Panc1 (cell line): ENCODE measurements around the gene SH3BGRL2. TPM values are rescaled to one million over a fixed set of nuclear protein-coding genes. Genes with fewer than 3 reads are reported as not detected.

Experiments used
- ATAC-seq: fragments of 200-7000 bp; cut with Tn5 transposase; 2 replicates; pipeline ENCODE4 v1.9.1; 2020; ENCODE audit warnings: mild to moderate bottlenecking, moderate library complexity
- BruUV-seq: library from RNA; stranded (reverse); fragments of 400-500 nt; replicated peaks from 2 replicates; lab custom pipeline; 2021; lab: Mats Ljungman, UMichigan
- CTCF ChIA-PET: fragments of 300-600 bp; sonication (Branson Sonifier 250); formaldehyde crosslinking; loops from one replicate; lab custom pipeline; 2022; ENCODE audit warnings: antibody characterized with exemption; lab: Charles Lee
- POLR2A ChIA-PET: fragments of 300-600 bp; sonication (Branson Sonifier 250); formaldehyde crosslinking; loops from one replicate; lab custom pipeline; 2022; ENCODE audit warnings: antibody characterized with exemption; lab: Charles Lee
- DNase-seq: peaks from one replicate; pipeline ENCODE4 v3.0.0-alpha.2; 2010; ENCODE audit warnings: low read depth, low spot score
- H3K27ac ChIP-seq: 2 replicates; pipeline ENCODE4 v1.5.1; 2011; ENCODE audit warnings: mild to moderate bottlenecking, low read length, inconsistent platforms
- H3K27me3 ChIP-seq: fragments of 200-500 bp; sonication (Bioruptor generic); 2 replicates; pipeline ENCODE4 v1.6.0; 2014; ENCODE audit warnings: low read length, inconsistent platforms; ENCODE audit not compliant: control insufficient read depth, insufficient read depth
- H3K36me3 ChIP-seq: fragments of 200-500 bp; sonication (Bioruptor generic); 2 replicates; pipeline ENCODE4 v1.5.1; 2014; ENCODE audit warnings: inconsistent platforms, mild to moderate bottlenecking, low read length, moderate library complexity; ENCODE audit not compliant: control insufficient read depth, insufficient read depth
- H3K4me1 ChIP-seq: 2 replicates; pipeline ENCODE4 v1.5.1; 2011; ENCODE audit warnings: inconsistent platforms, mild to moderate bottlenecking, low read length, moderate library complexity; ENCODE audit not compliant: control insufficient read depth, insufficient read depth
- H3K4me3 ChIP-seq, 2 experiments: 2 replicates each; pipeline ENCODE4 v1.5.1; 2011 to 2012; ENCODE audit warnings: low read depth in 2 of 2, low read length in 2 of 2, mild to moderate bottlenecking in 2 of 2, inconsistent platforms in 1 of 2, moderate library complexity in 1 of 2
- H3K9me3 ChIP-seq: fragments of 200-500 bp; sonication (Bioruptor generic); 2 replicates; pipeline ENCODE4 v1.5.1; 2014; ENCODE audit warnings: low read depth, mild to moderate bottlenecking, inconsistent platforms, low read length, moderate library complexity; ENCODE audit not compliant: control insufficient read depth, insufficient read depth
- POLR2AphosphoS5 ChIP-seq: IDR thresholded peaks from 2 replicates; pipeline ENCODE4 v1.6.1; 2012; ENCODE audit warnings: mild to moderate bottlenecking, low read depth, low read length, moderate library complexity
- SIN3A ChIP-seq: IDR thresholded peaks from 2 replicates; pipeline ENCODE4 v1.6.1; 2012; ENCODE audit warnings: low read depth, mild to moderate bottlenecking, low read length, moderate library complexity, borderline replicate concordance; ENCODE audit not compliant: insufficient read depth
- TCF7L2 ChIP-seq: IDR thresholded peaks from 2 replicates; pipeline ENCODE4 v1.6.1; 2011; ENCODE audit warnings: mild to moderate bottlenecking, low read depth, low read length, inconsistent platforms
- in situ Hi-C: cut with HindIII; loops from 2 replicates; pipeline ENCODE4 v1.10.0; 2016; ENCODE audit warnings: low sequenced_read_pairs, low pct_unique_long_range_greater_than_20kb
- intact Hi-C: fragments of 100-400 bp; cut with micrococcal nuclease; formaldehyde crosslinking; loops from one replicate; pipeline ENCODE4 v1.10.0; 2022; ENCODE audit not compliant: unreplicated experiment
- total RNA-seq: library from RNA; stranded (reverse); gene quantifications from one replicate; pipeline ENCODE4 v1.2.1, GENCODE V29; 2021; ENCODE audit not compliant: unreplicated experiment
- TF ChIP-seq, protein P1 (sequence below): fragments of 450-650 bp; IDR thresholded peaks from 2 replicates; pipeline ENCODE4 v1.5.1; 2017; ENCODE audit warnings: mild to moderate bottlenecking
- TF ChIP-seq, protein P2 (sequence below), 2 experiments: IDR thresholded peaks; 2 replicates each; pipeline ENCODE4 v1.6.1; 2011 to 2012; ENCODE audit warnings: low read depth in 2 of 2, control low read depth in 1 of 2, low read length in 1 of 2, mild to moderate bottlenecking in 1 of 2, moderate library complexity in 1 of 2; ENCODE audit not compliant: insufficient read depth in 1 of 2

The SH3BGRL2 gene
- total RNA-seq, 1 experiment from 2014 or later: 8.5 TPM

DNA sequence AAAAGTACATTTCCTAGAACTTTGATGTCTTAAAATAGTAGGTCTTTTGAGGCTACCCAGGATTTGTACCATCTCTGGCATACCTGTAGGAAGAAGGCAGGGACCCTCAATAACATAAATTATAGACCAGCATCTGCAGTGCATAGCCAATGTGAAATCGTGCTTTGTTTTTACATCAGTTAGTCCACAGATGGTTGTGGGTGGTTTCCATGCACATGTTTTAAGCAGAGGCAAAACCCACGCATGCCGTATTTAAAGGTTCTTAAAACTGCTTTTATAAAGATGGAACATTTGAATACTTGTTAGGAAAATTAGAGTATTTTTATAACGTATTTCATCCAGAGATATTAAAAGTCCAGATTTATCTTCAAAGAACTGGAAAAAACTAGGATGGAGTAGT, 66.3 kb downstream of the SH3BGRL2 start:
- intact Hi-C loops (no loop called here), in situ Hi-C loops (no loop called here)
- no peaks in the 10 kb centered on the region for H3K27me3 ChIP-seq
- H3K27ac ChIP-seq: no peak overlapping the region
- ChIA-PET POLR2A (no interaction called here), CTCF (no interaction called here)
- H3K4me3 ChIP-seq: no peak overlapping the region
- no TSS peak for BruUV-seq
- TF ChIP-seq, protein P1, sequence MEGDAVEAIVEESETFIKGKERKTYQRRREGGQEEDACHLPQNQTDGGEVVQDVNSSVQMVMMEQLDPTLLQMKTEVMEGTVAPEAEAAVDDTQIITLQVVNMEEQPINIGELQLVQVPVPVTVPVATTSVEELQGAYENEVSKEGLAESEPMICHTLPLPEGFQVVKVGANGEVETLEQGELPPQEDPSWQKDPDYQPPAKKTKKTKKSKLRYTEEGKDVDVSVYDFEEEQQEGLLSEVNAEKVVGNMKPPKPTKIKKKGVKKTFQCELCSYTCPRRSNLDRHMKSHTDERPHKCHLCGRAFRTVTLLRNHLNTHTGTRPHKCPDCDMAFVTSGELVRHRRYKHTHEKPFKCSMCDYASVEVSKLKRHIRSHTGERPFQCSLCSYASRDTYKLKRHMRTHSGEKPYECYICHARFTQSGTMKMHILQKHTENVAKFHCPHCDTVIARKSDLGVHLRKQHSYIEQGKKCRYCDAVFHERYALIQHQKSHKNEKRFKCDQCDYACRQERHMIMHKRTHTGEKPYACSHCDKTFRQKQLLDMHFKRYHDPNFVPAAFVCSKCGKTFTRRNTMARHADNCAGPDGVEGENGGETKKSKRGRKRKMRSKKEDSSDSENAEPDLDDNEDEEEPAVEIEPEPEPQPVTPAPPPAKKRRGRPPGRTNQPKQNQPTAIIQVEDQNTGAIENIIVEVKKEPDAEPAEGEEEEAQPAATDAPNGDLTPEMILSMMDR: no peak
- TF ChIP-seq SIN3A (no peak), TCF7L2 (no peak), POLR2AphosphoS5 (no peak)
- TF ChIP-seq, protein P2, sequence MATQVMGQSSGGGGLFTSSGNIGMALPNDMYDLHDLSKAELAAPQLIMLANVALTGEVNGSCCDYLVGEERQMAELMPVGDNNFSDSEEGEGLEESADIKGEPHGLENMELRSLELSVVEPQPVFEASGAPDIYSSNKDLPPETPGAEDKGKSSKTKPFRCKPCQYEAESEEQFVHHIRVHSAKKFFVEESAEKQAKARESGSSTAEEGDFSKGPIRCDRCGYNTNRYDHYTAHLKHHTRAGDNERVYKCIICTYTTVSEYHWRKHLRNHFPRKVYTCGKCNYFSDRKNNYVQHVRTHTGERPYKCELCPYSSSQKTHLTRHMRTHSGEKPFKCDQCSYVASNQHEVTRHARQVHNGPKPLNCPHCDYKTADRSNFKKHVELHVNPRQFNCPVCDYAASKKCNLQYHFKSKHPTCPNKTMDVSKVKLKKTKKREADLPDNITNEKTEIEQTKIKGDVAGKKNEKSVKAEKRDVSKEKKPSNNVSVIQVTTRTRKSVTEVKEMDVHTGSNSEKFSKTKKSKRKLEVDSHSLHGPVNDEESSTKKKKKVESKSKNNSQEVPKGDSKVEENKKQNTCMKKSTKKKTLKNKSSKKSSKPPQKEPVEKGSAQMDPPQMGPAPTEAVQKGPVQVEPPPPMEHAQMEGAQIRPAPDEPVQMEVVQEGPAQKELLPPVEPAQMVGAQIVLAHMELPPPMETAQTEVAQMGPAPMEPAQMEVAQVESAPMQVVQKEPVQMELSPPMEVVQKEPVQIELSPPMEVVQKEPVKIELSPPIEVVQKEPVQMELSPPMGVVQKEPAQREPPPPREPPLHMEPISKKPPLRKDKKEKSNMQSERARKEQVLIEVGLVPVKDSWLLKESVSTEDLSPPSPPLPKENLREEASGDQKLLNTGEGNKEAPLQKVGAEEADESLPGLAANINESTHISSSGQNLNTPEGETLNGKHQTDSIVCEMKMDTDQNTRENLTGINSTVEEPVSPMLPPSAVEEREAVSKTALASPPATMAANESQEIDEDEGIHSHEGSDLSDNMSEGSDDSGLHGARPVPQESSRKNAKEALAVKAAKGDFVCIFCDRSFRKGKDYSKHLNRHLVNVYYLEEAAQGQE (IDR thresholded peaks at IDR 0.05; ENCODE audit: insufficient read depth in 1 of 2, low read depth in 2 of 2, low read length in 1 of 2): no peak
- no peaks in the 10 kb centered on the region; the same call in 1 of the 2 replicates for H3K4me1 ChIP-seq
- H3K9me3 ChIP-seq: no peaks in the 10 kb centered on the region
- ATAC-seq (no peak), DNase-seq (no peak)
- H3K36me3 ChIP-seq: no peaks in the 10 kb centered on the region

DNA sequence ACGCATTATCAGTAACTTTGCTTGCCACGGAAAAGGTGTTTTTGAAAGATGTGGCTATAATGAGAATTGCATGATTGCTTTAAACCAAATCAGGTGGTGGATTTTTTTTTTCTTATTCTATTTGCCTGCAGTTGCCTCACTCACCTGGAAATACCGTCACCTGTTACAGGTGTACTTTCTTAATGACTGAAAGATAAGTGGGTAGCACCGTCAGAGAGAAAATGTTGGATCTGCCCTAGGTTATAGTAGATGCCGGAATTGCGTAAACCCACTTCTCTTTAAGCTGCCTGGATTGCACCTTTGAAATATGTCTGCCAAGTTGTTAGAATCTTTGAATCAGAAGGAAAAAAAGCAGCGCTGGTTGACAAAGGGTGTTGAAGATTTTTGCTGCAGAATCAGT, 68.5 kb downstream of the SH3BGRL2 start:
- POLR2A ChIA-PET: no interaction called here
- Histone ChIP-seq H3K27me3 (no peaks in the 10 kb centered on the region), H3K9me3 (no peaks in the 10 kb centered on the region), H3K4me1 (no peaks in the 10 kb centered on the region; the same call in 1 of the 2 replicates), H3K4me3 (no peak overlapping the region), H3K27ac (no peak overlapping the region), H3K36me3 (no peaks in the 10 kb centered on the region)
- TF ChIP-seq POLR2AphosphoS5 (no peak), SIN3A (no peak), TCF7L2 (no peak)
- TF ChIP-seq, protein P2 (IDR thresholded peaks at IDR 0.05; ENCODE audit: insufficient read depth in 1 of 2, low read depth in 2 of 2, low read length in 1 of 2): no peak
- TF ChIP-seq, protein P1: no peak
- ATAC-seq: no peak
- CTCF ChIA-PET: no interaction called here
- no TSS peak for BruUV-seq
- intact Hi-C loops: no loop called here
- DNase-seq: no peak
- in situ Hi-C loops: no loop called here
